HEK293 (cell line): ENCODE measurements around the gene LMF1.

Source experiments
- CTCF ChIA-PET: fragments of 350-600 bp; formaldehyde crosslinking; extraction: SDS; loops from one replicate; lab custom pipeline; 2021; ENCODE audit warnings: antibody characterized with exemption; lab: Yijun Ruan, JAX
- POLR2A ChIA-PET: fragments of 300-600 bp; formaldehyde crosslinking; extraction: SDS; loops from one replicate; lab custom pipeline; 2020; ENCODE audit warnings: antibody characterized with exemption, inconsistent platforms; lab: Yijun Ruan, JAX
- H3K27ac ChIP-seq: fragments of 200-500 bp; sonication (Bioruptor generic); 2 replicates; pipeline ENCODE4 v1.5.1; 2014; ENCODE audit warnings: low read depth, low read length, control low read depth, inconsistent platforms; ENCODE audit errors: extremely low read depth
- H3K36me3 ChIP-seq, 2 experiments: fragments of 200-500 bp in 1 of 2; sonication (Bioruptor generic) in 1 of 2; 1 replicate in 1 of 2; 2 replicates in 1 of 2; pipeline ENCODE4 v1.5.1; 2014 to 2017; ENCODE audit warnings: inconsistent platforms in 2 of 2, low read length in 2 of 2; ENCODE audit not compliant: control insufficient read depth in 2 of 2, insufficient read depth in 1 of 2
- H3K4me1 ChIP-seq: fragments of 200-500 bp; sonication (Bioruptor generic); 2 replicates; pipeline ENCODE4 v1.5.1; 2014; ENCODE audit warnings: mild to moderate bottlenecking, low read length, inconsistent platforms; ENCODE audit not compliant: control insufficient read depth, insufficient read depth
- H3K4me3 ChIP-seq: 2 replicates; pipeline ENCODE4 v1.5.1; 2011; ENCODE audit warnings: low read depth, mild to moderate bottlenecking, control low read depth, low read length, moderate library complexity
- H3K9me3 ChIP-seq: fragments of 200-500 bp; sonication (Bioruptor generic); 2 replicates; pipeline ENCODE4 v1.5.1; 2014; ENCODE audit warnings: low read depth, low read length, inconsistent platforms; ENCODE audit not compliant: control insufficient read depth, insufficient read depth
- KLF10 ChIP-seq: fragments of 450-650 bp; IDR thresholded peaks from 2 replicates; pipeline ENCODE4 v1.5.1; 2018; ENCODE audit warnings: missing biosample characterization, mild to moderate bottlenecking, missing genetic modification characterization
- KLF9 ChIP-seq: fragments of 450-650 bp; formaldehyde crosslinking; IDR thresholded peaks from 2 replicates; pipeline ENCODE4 v1.5.1; 2016; ENCODE audit warnings: missing biosample characterization, missing genetic modification characterization, low read depth
- OSR2 ChIP-seq: fragments of 450-650 bp; formaldehyde crosslinking; IDR thresholded peaks from 2 replicates; pipeline ENCODE4 v1.5.1; 2016; ENCODE audit warnings: missing biosample characterization, missing genetic modification characterization
- ZBTB7A ChIP-seq: fragments of 450-650 bp; formaldehyde crosslinking; IDR thresholded peaks from 2 replicates; pipeline ENCODE4 v1.5.1; 2016; ENCODE audit warnings: low read depth, missing biosample characterization, missing genetic modification characterization
- ZIC2 ChIP-seq: fragments of 450-650 bp; formaldehyde crosslinking; IDR thresholded peaks from 2 replicates; pipeline ENCODE4 v1.5.1; 2016; ENCODE audit warnings: missing biosample characterization, missing genetic modification characterization
- ZNF112 ChIP-seq: fragments of 450-650 bp; formaldehyde crosslinking; IDR thresholded peaks from 2 replicates; pipeline ENCODE4 v1.5.0; 2017; ENCODE audit warnings: missing biosample characterization, missing genetic modification characterization
- ZNF133 ChIP-seq: fragments of 450-650 bp; formaldehyde crosslinking; IDR thresholded peaks from 2 replicates; pipeline ENCODE4 v1.5.1; 2016; ENCODE audit warnings: missing biosample characterization, missing genetic modification characterization
- ZNF211 ChIP-seq: fragments of 450-650 bp; formaldehyde crosslinking; IDR thresholded peaks from 2 replicates; pipeline ENCODE4 v1.5.1; 2016; ENCODE audit warnings: low read depth, missing biosample characterization, missing genetic modification characterization
- ZNF223 ChIP-seq: fragments of 450-650 bp; formaldehyde crosslinking; IDR thresholded peaks from 2 replicates; pipeline ENCODE4 v1.5.1; 2016; ENCODE audit warnings: missing biosample characterization, missing genetic modification characterization
- ZNF274 ChIP-seq, 2 experiments: fragments of 200-500 bp in 1 of 2; fragments of 450-650 bp in 1 of 2; sonication (Bioruptor generic) in 1 of 2; formaldehyde crosslinking in 1 of 2; IDR thresholded peaks; 2 replicates each; pipeline versions ENCODE4 v1.5.1 to v1.6.1; 2014 to 2016; ENCODE audit warnings: borderline replicate concordance in 1 of 2, inconsistent platforms in 1 of 2, low read length in 1 of 2, missing biosample characterization in 1 of 2, missing genetic modification characterization in 1 of 2
- ZNF423 ChIP-seq: fragments of 450-650 bp; formaldehyde crosslinking; IDR thresholded peaks from 2 replicates; pipeline ENCODE4 v1.5.1; 2016; ENCODE audit warnings: missing biosample characterization, missing genetic modification characterization
- ZNF426 ChIP-seq: fragments of 450-650 bp; formaldehyde crosslinking; IDR thresholded peaks from 2 replicates; pipeline ENCODE4 v1.5.1; 2017; ENCODE audit warnings: missing biosample characterization, missing genetic modification characterization, mild to moderate bottlenecking, inconsistent platforms, moderate library complexity
- ZNF521 ChIP-seq: fragments of 450-650 bp; formaldehyde crosslinking; IDR thresholded peaks from 2 replicates; pipeline ENCODE4 v1.5.1; 2017; ENCODE audit warnings: missing biosample characterization, mild to moderate bottlenecking, missing genetic modification characterization
- ZNF560 ChIP-seq: fragments of 450-650 bp; formaldehyde crosslinking; IDR thresholded peaks from 2 replicates; pipeline ENCODE4 v1.5.1; 2017; ENCODE audit warnings: missing biosample characterization, missing genetic modification characterization, borderline replicate concordance
- ZNF664 ChIP-seq: fragments of 450-650 bp; formaldehyde crosslinking; IDR thresholded peaks from 2 replicates; pipeline ENCODE4 v1.5.1; 2016; ENCODE audit warnings: missing biosample characterization, missing genetic modification characterization
- TF ChIP-seq, protein P1 (sequence below): fragments of 450-650 bp; formaldehyde crosslinking; conservative IDR thresholded peaks from 2 replicates; pipeline ENCODE4 v1.5.1; 2016; ENCODE audit warnings: low read depth, missing biosample characterization, missing genetic modification characterization
- TF ChIP-seq, protein P2 (sequence below): fragments of 450-650 bp; IDR thresholded peaks from 2 replicates; pipeline ENCODE4 v1.5.1; 2018; ENCODE audit warnings: missing biosample characterization, mild to moderate bottlenecking, missing genetic modification characterization
- TF ChIP-seq, protein P3 (sequence below): fragments of 450-650 bp; formaldehyde crosslinking; IDR thresholded peaks from 2 replicates; pipeline ENCODE4 v1.5.1; 2017; ENCODE audit warnings: missing biosample characterization, missing genetic modification characterization
- TF ChIP-seq, protein P4 (sequence below): fragments of 450-650 bp; formaldehyde crosslinking; IDR thresholded peaks from 2 replicates; pipeline ENCODE4 v1.5.0; 2017; ENCODE audit warnings: missing biosample characterization, missing genetic modification characterization, borderline replicate concordance

The LMF1 gene

DNA sequence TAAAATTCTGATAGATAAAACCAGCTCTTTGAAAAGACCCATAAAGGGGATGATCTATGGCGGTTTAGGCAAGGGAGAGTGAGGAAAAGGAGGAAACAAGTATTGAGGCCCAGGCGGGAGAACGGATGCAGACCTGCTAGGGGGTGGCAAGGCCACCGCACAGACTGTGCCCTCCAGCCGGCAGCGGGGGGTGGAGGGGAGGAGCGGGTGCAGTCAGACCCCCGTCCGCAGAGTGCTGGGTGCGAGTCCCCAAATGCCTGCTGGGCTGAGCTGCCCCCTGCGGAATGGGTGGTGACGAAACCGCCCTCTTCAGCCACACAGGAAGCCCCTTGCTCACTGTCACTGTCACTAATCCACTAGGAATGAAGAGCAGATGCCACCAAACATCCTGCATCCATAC, 46.0 kb downstream of the LMF1 start:
- no peaks in the 10 kb centered on the region for H3K9me3 ChIP-seq
- no peak for TF ChIP-seq ZIC2 (tag by site-specific recombination)
- TF ChIP-seq ZNF560 = no peak
- TF ChIP-seq ZNF223 (tag by site-specific recombination) = no peak
- TF ChIP-seq OSR2 (tag by site-specific recombination) = no peak
- TF ChIP-seq, protein P1, sequence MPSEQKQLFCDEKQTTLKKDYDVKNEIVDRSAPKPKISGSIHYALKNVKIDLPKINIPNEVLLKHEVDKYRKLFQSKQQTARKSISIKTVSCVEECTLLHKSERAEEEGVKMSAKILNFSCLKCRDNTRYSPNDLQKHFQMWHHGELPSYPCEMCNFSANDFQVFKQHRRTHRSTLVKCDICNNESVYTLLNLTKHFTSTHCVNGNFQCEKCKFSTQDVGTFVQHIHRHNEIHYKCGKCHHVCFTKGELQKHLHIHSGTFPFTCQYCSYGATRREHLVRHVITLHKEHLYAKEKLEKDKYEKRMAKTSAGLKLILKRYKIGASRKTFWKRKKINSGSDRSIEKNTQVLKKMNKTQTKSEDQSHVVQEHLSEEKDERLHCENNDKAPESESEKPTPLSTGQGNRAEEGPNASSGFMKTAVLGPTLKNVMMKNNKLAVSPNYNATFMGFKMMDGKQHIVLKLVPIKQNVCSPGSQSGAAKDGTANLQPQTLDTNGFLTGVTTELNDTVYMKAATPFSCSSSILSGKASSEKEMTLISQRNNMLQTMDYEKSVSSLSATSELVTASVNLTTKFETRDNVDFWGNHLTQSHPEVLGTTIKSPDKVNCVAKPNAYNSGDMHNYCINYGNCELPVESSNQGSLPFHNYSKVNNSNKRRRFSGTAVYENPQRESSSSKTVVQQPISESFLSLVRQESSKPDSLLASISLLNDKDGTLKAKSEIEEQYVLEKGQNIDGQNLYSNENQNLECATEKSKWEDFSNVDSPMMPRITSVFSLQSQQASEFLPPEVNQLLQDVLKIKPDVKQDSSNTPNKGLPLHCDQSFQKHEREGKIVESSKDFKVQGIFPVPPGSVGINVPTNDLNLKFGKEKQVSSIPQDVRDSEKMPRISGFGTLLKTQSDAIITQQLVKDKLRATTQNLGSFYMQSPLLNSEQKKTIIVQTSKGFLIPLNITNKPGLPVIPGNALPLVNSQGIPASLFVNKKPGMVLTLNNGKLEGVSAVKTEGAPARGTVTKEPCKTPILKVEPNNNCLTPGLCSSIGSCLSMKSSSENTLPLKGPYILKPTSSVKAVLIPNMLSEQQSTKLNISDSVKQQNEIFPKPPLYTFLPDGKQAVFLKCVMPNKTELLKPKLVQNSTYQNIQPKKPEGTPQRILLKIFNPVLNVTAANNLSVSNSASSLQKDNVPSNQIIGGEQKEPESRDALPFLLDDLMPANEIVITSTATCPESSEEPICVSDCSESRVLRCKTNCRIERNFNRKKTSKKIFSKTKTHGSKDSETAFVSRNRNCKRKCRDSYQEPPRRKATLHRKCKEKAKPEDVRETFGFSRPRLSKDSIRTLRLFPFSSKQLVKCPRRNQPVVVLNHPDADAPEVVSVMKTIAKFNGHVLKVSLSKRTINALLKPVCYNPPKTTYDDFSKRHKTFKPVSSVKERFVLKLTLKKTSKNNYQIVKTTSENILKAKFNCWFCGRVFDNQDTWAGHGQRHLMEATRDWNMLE (tag by site-specific recombination) = no peak
- TF ChIP-seq, protein P2, sequence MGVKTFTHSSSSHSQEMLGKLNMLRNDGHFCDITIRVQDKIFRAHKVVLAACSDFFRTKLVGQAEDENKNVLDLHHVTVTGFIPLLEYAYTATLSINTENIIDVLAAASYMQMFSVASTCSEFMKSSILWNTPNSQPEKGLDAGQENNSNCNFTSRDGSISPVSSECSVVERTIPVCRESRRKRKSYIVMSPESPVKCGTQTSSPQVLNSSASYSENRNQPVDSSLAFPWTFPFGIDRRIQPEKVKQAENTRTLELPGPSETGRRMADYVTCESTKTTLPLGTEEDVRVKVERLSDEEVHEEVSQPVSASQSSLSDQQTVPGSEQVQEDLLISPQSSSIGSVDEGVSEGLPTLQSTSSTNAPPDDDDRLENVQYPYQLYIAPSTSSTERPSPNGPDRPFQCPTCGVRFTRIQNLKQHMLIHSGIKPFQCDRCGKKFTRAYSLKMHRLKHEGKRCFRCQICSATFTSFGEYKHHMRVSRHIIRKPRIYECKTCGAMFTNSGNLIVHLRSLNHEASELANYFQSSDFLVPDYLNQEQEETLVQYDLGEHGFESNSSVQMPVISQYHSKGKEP (tag by site-specific recombination) = no peak
- no peak for TF ChIP-seq KLF9 (tag by site-specific recombination)
- TF ChIP-seq ZNF133 (tag by site-specific recombination) = no peak
- TF ChIP-seq ZNF423 = no peak
- no peak for TF ChIP-seq ZNF426 (tag by site-specific recombination)
- TF ChIP-seq ZBTB7A (tag by site-specific recombination) = no peak
- no peak for TF ChIP-seq ZNF211
- TF ChIP-seq, protein P3, sequence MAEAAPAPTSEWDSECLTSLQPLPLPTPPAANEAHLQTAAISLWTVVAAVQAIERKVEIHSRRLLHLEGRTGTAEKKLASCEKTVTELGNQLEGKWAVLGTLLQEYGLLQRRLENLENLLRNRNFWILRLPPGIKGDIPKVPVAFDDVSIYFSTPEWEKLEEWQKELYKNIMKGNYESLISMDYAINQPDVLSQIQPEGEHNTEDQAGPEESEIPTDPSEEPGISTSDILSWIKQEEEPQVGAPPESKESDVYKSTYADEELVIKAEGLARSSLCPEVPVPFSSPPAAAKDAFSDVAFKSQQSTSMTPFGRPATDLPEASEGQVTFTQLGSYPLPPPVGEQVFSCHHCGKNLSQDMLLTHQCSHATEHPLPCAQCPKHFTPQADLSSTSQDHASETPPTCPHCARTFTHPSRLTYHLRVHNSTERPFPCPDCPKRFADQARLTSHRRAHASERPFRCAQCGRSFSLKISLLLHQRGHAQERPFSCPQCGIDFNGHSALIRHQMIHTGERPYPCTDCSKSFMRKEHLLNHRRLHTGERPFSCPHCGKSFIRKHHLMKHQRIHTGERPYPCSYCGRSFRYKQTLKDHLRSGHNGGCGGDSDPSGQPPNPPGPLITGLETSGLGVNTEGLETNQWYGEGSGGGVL (tag by site-specific recombination) = no peak
- H3K27ac ChIP-seq = no peak overlapping the region
- H3K4me1 ChIP-seq = no peaks in the 10 kb centered on the region
- CTCF ChIA-PET = no interaction called here
- H3K36me3 ChIP-seq = peaks cover 0 to 7% of the 10 kb centered on the region in 2 experiments; a peak in 1 of 3 replicates
- no peak overlapping the region for H3K4me3 ChIP-seq
- POLR2A ChIA-PET = no interaction called here

DNA sequence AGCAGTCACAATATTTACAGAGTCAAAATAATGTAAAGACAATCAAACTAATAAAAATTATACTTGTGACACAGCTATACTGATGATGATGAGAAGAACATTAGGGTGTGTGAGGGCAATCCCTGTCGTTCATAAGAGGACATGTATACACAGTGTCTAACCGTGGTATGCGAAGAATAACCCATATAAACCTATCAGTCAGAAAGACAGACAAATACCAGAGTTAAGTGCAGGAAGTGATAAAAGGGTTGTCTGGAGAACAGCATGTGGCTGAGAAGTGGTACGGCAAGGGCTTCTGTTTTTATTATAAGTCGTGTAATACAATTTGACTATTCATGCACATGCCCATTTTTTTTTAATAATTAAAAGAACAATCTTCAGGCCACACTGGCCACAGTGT, 46.7 kb downstream of the LMF1 start:
- CTCF ChIA-PET = no interaction called here
- TF ChIP-seq, protein P4, sequence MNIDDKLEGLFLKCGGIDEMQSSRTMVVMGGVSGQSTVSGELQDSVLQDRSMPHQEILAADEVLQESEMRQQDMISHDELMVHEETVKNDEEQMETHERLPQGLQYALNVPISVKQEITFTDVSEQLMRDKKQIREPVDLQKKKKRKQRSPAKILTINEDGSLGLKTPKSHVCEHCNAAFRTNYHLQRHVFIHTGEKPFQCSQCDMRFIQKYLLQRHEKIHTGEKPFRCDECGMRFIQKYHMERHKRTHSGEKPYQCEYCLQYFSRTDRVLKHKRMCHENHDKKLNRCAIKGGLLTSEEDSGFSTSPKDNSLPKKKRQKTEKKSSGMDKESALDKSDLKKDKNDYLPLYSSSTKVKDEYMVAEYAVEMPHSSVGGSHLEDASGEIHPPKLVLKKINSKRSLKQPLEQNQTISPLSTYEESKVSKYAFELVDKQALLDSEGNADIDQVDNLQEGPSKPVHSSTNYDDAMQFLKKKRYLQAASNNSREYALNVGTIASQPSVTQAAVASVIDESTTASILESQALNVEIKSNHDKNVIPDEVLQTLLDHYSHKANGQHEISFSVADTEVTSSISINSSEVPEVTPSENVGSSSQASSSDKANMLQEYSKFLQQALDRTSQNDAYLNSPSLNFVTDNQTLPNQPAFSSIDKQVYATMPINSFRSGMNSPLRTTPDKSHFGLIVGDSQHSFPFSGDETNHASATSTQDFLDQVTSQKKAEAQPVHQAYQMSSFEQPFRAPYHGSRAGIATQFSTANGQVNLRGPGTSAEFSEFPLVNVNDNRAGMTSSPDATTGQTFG (tag by site-specific recombination) = no peak
- TF ChIP-seq KLF10 (tag by site-specific recombination) (no peak), ZNF112 (tag by site-specific recombination) (no peak), ZNF274 (IDR thresholded peaks at IDR 0.05; ENCODE audit: low read length) (no peak), ZNF274 (tag by site-specific recombination; IDR thresholded peaks at IDR 0.05; ENCODE audit: borderline replicate concordance) (no peak), ZNF664 (tag by site-specific recombination) (no peak), ZNF521 (no peak)
- TF ChIP-seq, protein P1 (tag by site-specific recombination) = no peak

More for the DNA sequence above, 46.7 kb downstream of the LMF1 start:
- Histone ChIP-seq H3K9me3 (no peaks in the 10 kb centered on the region), H3K4me3 (no peak overlapping the region), H3K27ac (no peak overlapping the region), H3K4me1 (no peaks in the 10 kb centered on the region), H3K36me3 (peaks cover 0 to 7% of the 10 kb centered on the region in 2 experiments; a peak in 1 of 3 replicates)
- POLR2A ChIA-PET = no interaction called here
